Measurements from ENCODE around the gene ZNF655.

Gene ZNF655

DNA sequence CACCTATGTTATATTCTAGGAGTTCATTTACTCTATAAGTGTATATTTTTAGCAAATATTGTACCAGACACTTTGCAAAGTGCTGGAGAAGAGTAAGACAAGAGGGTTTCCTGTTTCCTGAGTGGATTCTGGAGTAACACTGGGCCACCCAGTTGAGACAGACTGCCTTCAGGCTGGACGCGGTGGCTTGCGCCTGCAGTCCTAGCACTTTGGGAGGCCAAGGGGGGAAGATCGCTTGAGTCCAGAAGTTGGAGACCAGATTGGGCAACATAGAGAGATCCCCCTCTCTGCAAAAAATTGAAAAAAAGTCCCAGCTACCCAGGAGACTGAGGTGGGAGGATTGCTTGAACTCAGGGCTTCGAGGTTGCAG lies 57.5 kb downstream of the ZNF655 start:
- no peak for DNase-seq

DNA sequence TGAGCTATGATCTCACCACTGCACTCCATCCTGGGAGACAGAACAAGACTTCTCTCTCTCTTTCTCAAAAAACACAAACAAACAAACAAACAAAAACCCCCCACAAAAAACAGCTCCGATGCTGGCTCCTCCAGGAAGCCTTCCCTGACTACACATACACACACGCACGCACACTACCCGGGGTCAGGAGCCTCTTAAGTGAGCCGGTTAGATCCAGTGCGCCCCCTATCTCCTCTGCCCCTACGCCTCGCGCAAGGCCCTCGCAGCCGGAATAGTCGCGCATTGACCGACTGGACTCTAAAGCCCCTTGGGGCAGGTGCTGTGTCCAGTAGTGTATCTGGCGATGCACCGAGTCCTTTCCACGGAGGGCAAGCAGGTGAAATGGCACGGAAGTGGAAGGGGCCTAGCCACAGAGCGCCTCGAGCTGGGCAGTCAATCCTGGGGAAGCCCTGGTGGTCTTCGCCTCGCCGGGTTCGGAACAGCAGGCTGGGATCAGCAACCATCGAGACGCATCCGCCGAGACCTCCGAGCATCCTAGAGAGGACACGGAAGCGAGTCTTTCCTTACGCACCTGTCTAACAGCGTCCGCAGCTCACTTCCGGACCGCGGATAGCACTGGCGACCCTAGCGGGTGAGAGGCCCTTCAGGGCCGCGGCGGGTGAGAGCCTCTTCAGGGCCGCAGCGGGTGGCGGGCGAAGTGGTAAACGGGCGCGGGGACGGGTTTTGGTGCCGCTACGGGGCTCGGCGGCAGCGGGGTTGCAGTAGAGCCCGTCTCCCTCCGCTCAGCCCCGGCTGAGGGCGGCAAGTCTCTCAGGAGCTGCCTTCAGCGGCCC lies 58.1 kb downstream of the ZNF655 start, which contains the start of gene ZSCAN25:
ZSCAN25 (plus strand) TSS at position 588 of the 833 bp plus-strand sequence. CDS start 2,661 bp downstream, outside the sequence.
- DNase-seq = peak; percentile 35 to 59

DNA sequence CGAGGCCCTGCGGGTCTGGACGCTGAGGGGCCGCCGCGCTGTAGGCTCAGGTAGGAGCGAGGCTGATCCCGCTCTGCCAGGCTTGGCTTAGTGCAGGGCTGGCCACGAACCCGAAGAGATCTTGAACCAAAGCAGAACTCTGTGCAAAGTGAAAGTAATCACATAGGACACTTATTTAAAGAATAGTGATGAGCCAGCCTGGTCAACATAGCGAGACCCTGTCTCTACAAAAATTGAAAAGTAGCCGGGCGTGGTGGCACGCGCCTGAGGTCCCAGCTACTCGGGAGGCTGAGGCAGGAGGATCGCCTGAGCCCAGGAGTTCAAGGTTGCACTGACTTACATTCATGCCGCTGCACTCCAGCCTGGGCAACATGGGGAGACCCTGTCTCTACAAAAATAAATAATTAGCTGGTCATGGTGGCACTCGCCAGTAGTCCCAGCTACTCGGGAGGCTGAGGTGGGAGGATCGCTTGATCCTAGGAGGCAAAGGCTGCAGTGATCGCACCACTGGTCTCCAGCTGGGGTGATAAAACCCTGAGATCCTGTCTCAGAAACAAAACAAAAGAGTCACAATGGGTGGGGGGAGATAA lies 58.8 kb downstream of the ZNF655 start:
- DNase-seq = no peak

DNA sequence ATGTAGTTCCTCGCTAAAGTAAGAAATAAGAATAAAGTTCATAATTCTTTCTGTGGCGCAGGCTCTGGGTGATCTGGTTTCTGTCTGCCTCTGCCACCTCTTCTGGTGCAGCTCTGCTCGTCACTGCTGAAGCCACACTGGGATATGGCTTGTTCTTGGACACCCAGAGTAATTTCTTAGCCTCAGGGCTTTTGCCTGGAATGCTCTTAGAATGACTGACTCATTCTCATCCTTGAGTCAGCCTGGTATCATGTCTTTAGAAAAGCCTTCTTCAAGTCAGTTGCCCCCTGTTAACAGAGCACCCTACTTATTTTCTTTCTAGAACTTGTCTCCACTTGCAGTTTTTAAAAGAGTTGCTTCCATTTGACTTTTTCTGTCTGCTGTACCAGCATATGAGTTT lies 60.3 kb downstream of the ZNF655 start:
- DNase-seq = no peak

DNA sequence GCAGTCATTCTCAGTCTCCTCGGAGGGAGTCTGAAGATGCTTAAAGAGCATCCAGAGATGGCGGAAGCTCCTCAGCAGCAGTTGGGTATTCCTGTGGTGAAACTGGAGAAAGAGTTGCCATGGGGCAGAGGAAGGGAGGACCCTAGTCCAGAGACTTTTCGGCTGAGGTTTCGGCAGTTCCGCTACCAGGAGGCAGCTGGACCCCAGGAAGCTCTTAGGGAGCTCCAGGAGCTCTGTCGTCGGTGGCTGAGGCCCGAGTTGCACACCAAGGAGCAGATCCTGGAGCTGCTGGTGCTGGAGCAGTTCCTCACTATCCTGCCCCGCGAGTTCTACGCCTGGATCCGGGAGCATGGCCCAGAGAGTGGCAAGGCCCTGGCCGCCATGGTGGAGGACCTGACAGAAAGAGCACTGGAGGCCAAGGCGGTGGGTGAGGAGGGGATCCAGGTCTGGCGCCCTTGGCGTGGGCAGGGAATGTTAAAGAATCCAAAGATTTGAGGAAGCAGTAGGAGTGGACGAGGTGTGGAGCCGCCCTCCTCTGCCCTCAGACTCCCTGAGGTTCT lies 61.2 kb downstream of the ZNF655 start:
- no peak for DNase-seq

DNA sequence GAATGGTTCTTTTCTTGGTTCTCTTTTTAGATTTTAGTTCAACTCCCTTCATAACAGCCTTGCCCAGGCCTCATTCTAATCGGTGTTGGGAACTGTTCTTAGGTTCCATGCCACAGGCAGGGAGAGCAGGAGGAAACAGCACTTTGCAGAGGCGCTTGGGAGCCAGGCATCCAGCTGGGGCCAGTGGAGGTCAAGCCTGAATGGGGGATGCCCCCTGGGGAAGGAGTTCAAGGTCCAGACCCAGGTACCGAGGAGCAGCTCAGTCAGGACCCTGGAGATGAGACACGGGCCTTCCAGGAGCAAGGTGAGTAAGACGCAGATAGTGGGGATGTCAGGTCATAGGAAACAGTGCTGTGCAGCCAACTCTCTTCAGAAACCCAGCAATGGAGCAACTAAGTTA lies 62.8 kb downstream of the ZNF655 start:
- DNase-seq = no peak

DNA sequence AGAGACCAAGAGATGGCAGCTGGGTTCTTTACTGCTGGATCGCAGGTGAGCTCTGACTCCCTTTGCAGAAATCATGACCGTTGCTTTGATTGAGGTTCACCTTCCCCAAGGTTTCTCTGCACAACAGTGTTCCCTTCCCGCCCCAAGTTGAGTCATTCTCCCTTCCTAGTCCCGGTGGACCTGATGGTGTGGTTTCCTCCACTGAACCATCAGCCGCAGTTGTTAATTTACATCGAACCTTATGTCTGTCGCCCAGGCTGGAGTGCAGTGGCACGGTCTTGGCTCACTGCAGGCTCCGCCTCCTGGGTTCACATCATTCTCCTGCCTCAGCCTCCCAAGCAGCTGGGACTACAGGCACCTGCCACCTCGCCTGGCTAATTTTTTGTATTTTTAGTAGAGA lies 64.2 kb downstream of the ZNF655 start:
- DNase-seq = no peak

DNA sequence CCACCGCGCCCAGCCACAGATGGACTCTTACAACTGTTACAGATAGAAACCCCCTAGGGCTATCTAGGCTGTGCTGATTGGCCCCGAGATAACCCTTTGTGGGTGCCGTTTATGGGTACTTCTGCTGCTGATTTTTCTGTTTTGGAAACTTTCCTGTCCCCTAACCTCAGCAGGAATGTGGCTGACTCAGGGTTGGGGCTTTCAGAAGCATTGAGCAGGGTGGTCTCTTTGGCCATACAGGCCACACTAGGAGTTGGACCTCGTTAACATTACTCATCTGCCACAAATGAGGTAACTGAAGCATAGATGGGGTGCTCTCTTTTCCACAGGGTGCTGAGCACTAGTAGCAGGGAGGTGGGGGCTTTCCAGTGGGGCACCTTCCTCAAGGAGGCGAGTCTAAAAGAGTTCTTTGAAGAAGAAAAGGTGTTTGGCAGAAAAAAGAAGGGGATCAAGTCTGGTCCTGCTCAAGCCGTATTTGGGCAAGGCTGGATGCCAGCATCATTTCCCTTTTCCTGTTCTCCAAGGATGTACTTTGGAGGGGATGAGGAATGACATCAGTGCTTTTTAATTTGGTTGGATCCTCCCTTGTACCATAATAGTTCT lies 64.8 kb downstream of the ZNF655 start:
- DNase-seq = no peak

DNA sequence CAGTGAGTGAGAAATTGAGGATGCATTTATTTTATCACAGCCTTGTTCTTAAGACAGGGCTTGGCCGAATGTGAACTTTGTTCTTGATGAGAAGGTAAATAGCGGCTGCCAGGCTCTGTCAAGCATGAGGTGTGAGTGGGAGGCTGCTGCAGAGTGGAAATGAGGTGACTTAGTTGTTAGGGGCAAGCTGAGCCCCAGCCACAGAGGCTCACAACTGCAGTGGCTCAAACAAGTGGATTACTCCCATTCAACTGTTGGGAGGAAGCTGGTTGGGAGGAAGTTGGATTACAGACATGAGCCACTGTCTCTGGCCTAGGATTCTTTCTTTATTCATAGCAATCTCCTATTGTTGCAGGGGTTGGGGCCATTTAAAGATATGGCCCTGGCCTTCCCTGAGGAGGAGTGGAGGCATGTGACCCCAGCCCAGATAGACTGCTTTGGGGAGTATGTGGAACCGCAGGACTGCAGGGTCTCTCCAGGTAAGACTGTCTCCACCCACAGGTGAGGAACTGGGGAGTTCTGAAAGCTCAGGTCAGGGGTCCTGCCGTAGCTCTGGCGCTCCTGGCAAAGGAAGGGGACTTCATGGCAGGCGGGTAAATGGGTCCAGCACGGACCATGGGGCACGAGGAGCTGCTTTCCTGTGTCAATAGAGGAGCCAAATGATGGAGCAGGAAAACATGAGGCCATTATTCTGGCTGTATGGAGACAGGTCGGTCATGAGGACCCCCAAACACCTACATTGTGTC lies 65.4 kb downstream of the ZNF655 start:
- DNase-seq = no peak

DNA sequence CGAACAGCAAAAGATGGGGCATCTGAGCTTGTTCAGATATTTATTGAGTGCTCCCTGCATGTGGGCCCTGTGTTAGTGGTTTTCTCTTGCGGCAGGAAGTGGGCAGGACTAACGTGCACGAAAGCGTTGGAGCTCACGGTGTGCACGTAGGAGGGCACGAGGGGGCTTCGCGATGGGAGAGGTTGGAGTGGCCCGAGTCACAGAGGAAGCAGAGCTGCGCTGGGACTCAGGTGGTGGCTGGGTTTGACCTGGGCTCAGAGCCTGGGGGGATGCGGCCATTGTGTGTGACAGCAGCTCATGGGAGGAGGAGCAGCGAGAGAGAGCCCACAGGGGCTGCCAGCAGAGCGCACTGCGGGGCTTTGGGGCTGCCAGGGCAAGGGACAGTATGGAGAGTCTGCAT lies 66.0 kb downstream of the ZNF655 start:
- no peak for DNase-seq

DNA sequence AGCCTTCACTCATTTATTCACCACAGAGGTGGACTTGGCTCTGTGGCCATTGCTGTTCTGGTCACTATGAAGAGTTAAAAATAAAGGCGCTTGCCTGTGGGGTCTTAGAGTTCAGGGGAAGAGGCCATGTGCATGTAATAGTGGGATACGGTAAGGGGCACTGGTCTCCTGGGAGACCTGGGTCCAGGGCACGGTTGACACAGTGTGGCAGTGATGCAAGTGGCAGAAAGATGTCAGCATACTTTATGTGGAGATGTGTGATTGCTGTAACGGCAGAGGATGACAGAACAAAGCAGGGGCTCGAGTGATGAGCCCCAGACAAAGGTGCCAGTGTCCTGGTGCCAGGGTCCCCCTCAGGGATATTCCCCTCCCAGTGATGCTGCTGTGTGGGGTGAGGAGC lies 66.9 kb downstream of the ZNF655 start:
- no peak for DNase-seq

DNA sequence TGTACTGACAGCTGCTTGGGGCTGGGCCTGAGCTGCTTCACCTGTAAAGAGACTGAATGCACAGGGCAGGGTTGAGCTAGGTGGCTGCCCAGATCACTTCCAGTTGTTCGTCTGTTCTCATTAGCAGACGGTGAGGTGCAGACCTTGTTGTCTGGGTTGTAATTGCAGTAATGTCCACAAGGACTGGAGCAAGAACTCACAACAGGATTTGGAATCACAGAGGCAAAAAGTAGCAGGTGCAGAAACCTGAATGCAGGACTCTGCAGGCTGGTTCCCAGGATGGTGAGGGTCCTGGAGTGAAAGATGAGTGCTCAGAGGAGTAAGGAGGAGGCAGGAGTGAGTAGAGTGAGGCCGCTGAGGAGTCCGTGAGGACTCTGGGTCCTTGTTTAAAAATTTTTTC lies 67.5 kb downstream of the ZNF655 start:
- DNase-seq = no peak
